HG03280 (cell line): Measurements from ENCODE around the gene VWA5B2.

Experiments used
- ATAC-seq: cut with Tn5 transposase; IDR thresholded peaks from one replicate; pipeline ENCODE4 v1.9.1; 2021; ENCODE audit warnings: mild to moderate bottlenecking, moderate library complexity; ENCODE audit not compliant: unreplicated experiment

The VWA5B2 gene

DNA sequence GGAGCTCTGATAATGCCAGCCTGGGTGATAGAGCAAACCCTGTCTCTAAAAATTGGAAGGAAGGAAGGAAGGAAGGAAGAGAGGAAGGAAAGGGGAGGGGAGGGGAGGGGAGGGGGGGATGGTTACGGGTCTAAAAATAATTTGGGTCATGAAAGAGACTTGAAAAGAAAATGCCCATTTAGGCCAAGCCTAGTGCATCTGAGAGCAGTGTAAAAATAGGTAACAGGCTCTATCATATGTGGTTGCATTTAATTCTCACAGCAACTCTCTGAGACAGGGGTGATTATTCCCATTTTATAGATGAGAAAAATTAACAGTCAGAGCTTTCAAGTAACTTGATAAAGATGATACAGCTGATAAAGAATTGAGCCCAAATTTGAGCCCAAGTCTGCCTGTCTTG lies 42.9 kb downstream of the VWA5B2 start:
- ATAC-seq: no peak

DNA sequence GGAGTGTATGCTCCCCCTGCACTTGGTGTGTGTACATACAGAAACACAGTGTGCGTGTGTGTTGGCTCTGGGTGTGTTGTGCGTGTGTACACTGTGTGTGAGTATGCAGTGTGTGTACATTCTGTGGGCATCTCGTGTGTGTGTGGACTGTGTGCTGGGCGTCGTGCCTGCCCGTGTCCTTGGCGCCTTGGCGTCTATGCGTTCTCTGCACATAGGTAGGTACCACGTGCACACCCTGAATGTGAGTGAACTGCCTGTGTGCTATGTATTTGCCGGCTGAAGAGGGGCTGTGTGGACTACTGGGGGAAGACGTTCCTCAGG lies 46.0 kb downstream of the VWA5B2 start:
- ATAC-seq: no peak

DNA sequence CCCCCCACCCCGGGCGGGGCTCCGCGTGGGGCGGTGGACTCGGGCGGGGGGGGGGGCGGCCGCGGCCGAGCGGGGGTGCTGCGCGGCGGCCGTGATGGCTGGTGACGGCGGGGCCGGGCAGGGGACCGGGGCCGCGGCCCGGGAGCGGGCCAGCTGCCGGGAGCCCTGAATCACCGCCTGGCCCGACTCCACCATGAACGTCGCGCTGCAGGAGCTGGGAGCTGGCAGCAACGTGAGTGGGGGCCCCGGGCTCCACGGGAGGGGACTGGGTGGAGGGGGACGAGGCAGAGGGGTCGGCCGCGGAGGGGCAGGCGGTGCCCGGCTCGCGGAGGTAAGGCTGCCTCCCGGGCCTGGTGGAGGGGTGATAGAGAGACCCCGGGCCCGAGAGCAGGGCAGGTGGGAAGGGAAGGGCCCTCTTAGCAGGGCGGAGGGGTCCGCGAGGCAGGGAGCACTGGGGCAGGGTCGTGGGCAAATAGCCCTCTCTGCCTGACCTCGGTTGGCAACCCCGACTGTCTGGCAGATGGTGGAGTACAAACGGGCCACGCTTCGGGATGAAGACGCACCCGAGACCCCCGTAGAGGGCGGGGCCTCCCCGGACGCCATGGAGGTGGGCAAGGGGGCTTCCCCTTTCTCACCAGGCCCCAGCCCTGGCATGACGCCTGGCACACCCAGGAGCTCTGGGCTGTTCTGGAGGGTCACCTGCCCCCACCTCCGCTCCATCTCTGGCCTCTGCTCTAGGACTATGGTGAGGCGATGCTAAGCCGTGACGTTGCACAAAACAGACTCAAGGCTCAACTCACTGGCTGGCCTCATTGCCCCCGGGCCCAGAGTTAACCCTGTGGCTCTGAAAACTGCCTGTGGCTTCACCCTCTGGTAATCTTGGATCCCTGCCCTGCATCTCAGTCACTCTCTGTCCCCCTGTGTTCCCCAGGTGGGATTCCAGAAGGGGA lies 46.9 kb downstream of the VWA5B2 start, which contains the start of gene ECE2:
Gene ECE2 (plus strand): TSS at position 62 of the 950 bp plus-strand sequence. CDS start 132 bp downstream, at position 194.
- no peak for ATAC-seq

DNA sequence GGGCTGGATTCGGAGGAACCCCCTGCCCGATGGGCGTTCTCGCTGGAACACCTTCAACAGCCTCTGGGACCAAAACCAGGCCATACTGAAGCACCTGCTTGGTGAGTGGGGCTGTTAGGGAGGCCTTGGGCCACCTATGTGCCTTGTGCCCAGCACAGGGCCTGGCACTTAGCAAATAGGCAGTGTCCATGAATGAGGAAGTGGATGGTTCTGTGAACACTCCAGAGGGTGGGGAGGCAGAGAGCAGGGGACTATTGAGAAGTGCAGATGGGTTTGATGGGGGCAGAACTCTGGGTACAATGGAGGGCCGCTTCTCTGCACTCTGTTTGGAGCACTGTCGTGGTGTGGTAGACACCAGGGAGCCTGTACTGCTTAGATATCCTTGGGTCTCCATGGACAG lies 48.0 kb downstream of the VWA5B2 start:
- ATAC-seq: no peak

DNA sequence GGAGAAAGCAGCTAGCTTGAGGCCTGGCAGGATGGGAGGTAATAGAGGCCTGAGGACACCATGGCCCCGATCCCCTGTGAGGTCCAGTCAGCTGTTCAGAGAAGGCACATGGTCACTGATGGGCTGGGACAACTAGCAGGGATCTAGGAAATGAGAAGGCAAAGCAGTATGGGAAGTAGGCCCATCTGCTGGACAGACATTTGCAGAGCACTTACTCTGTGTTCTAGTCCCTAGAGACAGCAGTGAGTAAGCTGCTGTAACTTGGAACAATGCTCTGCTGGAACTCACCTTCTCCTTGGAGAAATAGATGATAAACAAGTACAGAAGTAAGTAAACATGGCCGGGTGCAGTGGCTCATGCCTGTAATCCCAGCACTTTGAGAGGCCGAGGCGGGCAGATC lies 53.6 kb downstream of the VWA5B2 start:
- no peak for ATAC-seq

DNA sequence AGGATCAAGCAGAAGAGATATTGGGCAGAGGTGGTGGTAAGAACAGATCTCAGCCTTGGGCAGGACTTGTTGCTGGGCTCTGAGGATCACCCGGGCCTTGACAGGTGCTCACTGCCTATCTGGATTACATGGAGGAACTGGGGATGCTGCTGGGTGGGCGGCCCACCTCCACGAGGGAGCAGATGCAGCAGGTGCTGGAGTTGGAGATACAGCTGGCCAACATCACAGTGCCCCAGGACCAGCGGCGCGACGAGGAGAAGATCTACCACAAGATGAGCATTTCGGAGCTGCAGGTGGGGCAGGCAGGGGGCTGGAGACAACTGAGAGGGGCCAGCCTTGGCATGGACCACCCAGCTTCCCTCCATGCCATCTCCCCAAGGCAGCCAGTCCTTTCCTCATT lies 54.3 kb downstream of the VWA5B2 start:
- ATAC-seq: no peak

DNA sequence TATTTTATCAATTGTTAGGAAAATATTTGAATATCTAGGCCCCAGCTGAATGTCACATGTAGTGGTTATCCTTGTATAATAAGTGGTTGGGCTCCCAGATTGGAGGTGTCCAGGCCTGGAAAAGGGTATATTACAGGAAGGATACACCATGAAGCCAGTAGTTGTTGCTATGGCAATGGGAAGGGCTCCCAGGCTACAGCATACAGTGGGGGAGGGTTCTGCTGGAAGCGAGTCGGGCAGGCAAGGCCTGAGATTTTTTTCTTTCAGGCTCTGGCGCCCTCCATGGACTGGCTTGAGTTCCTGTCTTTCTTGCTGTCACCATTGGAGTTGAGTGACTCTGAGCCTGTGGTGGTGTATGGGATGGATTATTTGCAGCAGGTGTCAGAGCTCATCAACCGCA lies 55.3 kb downstream of the VWA5B2 start:
- no peak for ATAC-seq

DNA sequence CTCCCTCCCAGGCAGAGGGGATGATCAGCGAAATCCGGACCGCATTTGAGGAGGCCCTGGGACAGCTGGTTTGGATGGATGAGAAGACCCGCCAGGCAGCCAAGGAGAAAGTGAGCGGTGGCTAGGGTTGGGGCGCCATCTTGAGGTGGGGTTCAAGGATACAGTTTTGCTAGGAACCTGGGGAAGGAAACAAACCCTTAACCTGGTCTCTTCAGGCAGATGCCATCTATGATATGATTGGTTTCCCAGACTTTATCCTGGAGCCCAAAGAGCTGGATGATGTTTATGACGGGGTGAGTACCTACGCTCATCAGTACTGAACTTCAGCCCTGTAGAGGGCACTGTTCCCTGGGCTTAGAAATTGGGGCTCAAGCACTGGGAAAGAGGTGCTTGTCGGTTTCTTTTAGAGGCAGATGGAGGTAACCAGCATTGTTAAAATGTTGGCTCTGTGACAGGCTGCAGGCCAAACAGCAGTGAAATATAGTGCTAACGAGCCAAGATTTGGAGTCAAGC lies 60.1 kb downstream of the VWA5B2 start:
- ATAC-seq: no peak

DNA sequence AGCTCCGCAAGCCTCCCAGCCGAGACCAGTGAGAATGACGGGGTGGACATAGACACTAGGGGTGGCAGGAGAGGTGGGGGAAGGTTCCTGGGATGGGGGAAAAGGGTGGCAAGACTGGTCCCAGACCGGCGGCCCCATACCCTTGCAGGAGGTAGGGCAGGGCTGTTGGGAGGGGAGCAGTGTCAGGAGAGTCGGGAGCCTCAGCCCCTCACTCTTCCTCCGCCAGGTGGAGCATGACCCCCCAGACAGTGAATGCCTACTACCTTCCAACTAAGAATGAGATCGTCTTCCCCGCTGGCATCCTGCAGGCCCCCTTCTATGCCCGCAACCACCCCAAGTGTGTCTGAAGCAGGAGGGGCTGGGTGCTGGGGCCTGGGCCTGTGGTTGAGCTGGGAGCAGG lies 60.9 kb downstream of the VWA5B2 start:
- ATAC-seq: no peak

DNA sequence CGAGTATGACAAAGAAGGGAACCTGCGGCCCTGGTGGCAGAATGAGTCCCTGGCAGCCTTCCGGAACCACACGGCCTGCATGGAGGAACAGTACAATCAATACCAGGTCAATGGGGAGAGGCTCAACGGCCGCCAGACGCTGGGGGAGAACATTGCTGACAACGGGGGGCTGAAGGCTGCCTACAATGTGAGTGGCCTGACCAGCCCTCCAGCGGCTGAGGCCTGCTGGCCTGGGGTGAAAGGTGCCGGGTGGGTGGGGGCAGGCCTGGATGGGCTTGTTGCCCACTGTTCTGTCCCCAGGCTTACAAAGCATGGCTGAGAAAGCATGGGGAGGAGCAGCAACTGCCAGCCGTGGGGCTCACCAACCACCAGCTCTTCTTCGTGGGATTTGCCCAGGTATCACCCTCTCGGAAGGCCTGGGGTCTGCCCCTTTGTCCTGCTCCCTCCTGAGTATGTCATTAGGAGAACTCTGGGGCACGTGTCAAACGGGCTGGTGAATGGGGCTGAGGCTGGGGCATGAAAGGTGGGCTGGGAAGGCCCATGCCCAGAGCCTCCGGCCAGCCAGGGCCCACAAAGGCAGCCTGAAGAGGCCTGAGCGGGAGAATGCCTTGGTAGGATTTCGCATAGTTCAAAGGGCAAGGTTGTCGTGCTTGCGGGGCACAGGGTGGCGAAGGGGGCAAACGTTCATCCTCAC lies 61.8 kb downstream of the VWA5B2 start:
- no peak for ATAC-seq
